NCI-H82 treated with DMSO at 0.1 percent for 48 hours (cell line): ENCODE data around the gene HABP4.
A peak's percentile ranks its signal among the peaks of the same experiment; 100 is the strongest.

Experiments used
- DNase-seq: peaks from one replicate; lab custom pipeline; 2025; ENCODE audit not compliant: unreplicated experiment; lab: John Stamatoyannopoulos, UW

The HABP4 gene, protein sequence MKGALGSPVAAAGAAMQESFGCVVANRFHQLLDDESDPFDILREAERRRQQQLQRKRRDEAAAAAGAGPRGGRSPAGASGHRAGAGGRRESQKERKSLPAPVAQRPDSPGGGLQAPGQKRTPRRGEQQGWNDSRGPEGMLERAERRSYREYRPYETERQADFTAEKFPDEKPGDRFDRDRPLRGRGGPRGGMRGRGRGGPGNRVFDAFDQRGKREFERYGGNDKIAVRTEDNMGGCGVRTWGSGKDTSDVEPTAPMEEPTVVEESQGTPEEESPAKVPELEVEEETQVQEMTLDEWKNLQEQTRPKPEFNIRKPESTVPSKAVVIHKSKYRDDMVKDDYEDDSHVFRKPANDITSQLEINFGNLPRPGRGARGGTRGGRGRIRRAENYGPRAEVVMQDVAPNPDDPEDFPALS

GRCh38 chr9:96449845-96450612 lies at the start of gene HABP4:
TSS of gene HABP4 (plus strand) at chr9:96450169. CDS start at chr9:96450280, 111 bp downstream.
- DNase-seq, result peak; percentile 82

DNA sequence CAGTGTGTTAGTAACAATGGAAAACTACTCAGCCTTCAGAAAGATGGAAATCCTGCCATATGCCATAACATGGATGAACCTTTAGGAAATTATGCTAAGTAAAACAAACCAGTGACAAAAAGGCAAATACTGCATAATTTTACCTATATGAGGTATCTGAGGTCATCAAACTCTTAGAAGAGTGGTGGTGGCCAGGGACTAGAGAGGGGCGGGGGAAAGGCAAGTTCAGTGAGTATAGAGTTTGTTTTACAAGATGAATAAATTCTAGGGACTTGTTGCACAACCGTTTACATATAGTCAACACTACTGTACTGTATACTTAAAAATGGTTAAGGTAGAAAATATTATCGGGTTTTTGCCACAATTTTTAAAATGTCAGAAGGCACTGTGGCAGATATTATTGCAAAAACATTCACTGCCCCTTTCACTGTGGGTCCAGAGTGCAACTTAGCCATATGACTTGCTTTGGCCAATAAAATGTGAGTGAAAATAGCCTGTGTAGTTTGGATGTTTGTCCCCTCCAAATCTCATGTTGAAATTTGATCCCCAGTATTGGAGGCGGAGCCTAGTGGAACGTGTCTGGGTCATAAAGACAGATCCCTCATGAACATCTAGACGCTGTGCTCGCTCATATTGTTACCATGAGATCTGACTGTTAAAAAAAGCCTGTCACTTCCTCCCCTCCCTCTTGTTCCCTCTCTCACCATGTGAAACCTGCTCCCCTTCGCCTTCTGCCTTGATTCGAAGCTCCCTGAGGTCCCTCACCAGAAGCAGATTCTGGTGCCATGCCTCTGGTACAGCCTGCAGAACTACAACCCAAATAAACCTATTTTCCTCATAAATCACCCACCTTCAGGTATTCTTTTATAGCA lies 41.3 kb upstream of the HABP4 start:
- no peak for DNase-seq

- DNase-seq, result no peak
Observed at GRCh38 chr9:96411129-96411838, 38.7 kb upstream of the HABP4 start.

DNA sequence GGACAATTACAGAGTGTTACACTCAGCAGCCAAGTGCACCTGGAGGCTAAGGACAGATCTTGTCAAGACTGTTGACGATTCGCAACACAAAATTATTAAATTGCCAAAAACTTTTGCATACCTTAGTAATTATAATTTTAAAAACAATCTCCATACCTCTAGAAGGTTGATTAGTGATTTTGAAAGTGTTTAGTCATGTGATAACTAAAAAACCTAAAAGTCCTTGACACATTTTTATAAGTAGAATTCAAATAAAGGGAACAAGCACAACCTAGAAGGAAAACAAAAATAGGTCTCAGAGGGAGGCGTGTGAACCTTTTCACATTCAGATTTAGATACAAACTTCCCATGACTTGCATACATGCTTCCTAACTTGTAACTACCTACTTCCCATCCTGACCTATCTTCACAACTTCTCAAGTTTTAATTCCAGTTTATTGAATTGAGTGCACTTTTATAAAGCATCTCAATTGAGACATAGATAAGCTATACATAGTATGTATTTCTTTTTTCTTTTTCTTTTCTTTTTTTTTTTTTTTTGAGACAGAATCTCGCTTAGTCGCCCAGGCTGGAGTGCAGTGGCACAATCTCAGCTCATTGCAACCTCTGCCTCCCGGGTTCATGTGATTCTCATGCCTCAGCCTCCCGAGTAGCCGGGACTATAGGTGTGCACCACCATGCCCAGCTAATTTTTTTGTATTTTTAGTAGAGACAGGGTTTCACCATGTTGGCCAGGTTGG lies 37.6 kb upstream of the HABP4 start:
- DNase-seq, result no peak

- no peak for DNase-seq
Observed at GRCh38 chr9:96413302-96414221, 36.4 kb upstream of the HABP4 start.

DNA sequence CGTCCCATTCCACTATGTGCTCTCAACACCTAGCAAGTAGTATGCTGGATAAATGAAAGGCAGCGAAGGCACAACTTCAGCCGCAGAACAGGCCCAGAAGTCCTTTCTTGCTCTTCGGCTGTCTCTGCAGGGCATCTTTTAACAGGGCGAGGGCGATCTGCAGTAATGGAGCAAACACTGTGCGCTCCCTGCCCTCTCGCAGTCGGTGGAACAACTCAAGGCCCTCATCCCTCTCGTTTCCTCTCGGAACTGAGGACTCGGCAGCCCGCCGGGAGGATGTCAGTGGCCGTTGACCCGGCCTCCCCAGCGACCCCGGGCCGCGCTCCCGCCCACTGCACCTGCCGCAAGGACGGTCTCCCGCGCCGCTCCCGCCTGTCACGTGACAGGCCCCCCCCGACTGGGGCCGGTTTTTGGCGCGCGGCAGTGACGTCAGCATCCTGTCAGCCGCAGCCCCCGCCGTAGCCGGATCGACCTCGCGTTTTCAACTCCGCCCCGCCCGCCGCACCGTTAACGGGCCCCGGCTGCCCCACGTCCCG lies 32.9 kb upstream of the HABP4 start:
- peak; percentile 36 for DNase-seq

- no peak for DNase-seq
Observed at GRCh38 chr9:96417661-96418082, 32.3 kb upstream of the HABP4 start.

GRCh38 chr9:96418083-96418919 lies 31.7 kb upstream of the HABP4 start, which contains the start of gene ZNF367:
TSS of gene ZNF367 (minus strand) at chr9:96418370. CDS start at chr9:96418032, 338 bp downstream.
- DNase-seq, result peak; percentile 81

GRCh38 chr9:96418920-96419690 lies 30.9 kb upstream of the HABP4 start:
- DNase-seq, result peak; percentile 45

DNA sequence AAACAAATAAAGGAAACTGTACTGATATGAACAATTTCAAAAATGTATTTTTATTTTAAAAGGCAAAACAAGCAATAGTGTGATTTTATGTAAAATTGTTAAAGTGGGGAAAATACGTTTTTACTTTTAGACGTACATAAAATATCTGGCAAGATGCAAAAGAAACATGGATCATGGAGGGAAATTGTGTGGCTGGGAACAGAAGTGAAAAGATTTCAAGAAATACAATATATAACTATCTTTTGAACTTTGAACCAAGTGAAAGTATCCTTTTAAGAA lies 30.3 kb upstream of the HABP4 start:
- no peak for DNase-seq

DNA sequence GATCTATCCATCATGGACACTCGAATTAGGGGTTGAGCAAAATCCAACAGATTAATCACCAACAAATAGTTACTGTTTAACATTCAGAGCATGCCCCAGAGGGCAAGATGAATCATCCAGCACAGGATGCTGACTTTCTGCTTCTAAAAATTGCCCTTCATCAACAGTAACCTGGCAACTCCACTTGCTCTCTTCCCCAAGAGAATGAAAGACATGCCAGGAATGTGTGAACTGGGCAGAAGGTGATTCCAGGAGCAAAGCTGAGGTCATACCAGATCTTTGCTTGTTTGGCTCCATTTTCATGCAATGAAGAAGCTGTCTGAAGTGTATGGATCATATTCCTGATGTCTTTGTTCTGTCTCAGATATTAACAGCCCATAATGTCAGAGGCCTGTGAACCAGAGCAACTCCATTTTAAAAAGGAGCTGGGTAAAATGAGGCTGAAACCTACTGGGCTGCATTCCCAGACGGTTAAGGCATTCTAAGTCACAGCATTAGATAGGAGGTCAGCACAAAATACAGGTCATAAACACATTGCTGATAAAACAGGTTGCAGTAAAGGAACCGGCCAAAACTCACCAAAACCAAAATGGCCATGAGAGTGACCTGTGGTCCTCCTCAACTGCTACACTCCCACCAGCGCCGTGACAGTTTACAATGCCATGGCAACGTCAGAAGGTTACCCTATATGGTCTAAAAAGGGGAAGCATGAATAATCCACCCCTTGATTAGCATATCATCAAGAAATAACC lies 29.3 kb upstream of the HABP4 start:
- no peak for DNase-seq

GRCh38 chr9:96423322-96423984 lies 26.5 kb upstream of the HABP4 start:
- no peak for DNase-seq

- no peak for DNase-seq
Observed at GRCh38 chr9:96423985-96424336, 26.0 kb upstream of the HABP4 start.

- no peak for DNase-seq
Observed at GRCh38 chr9:96425500-96426169, 24.3 kb upstream of the HABP4 start.

- no peak for DNase-seq
Observed at GRCh38 chr9:96429732-96430131, 20.2 kb upstream of the HABP4 start.
